GM10248 (cell line): Measurements from ENCODE around the gene SLC35E3.
A peak's percentile ranks its signal among the peaks of the same experiment; 100 is the strongest.

Experiments used
- CTCF ChIA-PET: fragments of 300-600 bp; sonication (Branson Sonifier 250); formaldehyde crosslinking; extraction: SDS; loops from one replicate; lab custom pipeline; 2021; ENCODE audit warnings: antibody characterized with exemption; lab: Yijun Ruan, JAX
- POLR2A ChIA-PET: fragments of 350-650 bp; sonication (Branson Sonifier 250); formaldehyde crosslinking; extraction: SDS; loops from one replicate; lab custom pipeline; 2020; ENCODE audit warnings: antibody characterized with exemption; lab: Yijun Ruan, JAX
- DNase-seq: peaks from one replicate; pipeline ENCODE4 v3.0.0; 2012; ENCODE audit errors: extremely low spot score
- TF ChIP-seq, protein P1 (sequence below): IDR thresholded peaks from 2 replicates; pipeline ENCODE4 v1.5.1; 2012; ENCODE audit warnings: mild to moderate bottlenecking, low read depth; ENCODE audit errors: extremely low read depth, missing control alignments, control extremely low read depth

SLC35E3 gene

DNA sequence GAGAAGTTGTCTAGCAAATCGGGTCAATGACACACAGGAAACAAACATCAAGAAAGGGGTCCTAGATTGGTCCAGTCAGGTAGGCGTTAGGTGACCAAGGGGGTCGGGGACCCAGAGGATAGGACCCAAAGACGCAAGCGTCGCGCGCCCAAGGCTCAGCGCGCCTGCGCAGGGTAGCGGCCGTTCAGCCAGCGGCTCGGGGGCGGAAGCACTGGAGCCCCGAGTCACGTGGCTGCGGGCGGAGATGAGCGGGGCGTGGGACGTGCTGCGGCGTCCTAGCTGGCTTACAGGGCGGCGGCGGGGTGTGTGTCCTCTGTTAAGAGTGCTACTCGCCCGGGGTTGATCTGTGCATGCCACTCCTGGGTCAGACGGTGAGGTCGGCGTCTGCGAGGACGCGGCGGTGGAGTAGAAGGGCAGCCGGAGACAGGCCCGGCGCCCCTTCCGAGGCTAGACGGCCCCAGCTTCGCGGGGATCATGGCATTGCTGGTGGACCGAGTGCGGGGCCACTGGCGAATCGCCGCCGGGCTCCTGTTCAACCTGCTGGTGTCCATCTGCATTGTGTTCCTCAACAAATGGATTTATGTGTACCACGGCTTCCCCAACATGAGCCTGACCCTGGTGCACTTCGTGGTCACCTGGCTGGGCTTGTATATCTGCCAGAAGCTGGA lies at the start of gene SLC35E3:
SLC35E3 (plus strand) TSS at position 273 of the 668 bp plus-strand sequence; CDS start at position 475, 202 bp downstream.
- TF ChIP-seq, protein P1, sequence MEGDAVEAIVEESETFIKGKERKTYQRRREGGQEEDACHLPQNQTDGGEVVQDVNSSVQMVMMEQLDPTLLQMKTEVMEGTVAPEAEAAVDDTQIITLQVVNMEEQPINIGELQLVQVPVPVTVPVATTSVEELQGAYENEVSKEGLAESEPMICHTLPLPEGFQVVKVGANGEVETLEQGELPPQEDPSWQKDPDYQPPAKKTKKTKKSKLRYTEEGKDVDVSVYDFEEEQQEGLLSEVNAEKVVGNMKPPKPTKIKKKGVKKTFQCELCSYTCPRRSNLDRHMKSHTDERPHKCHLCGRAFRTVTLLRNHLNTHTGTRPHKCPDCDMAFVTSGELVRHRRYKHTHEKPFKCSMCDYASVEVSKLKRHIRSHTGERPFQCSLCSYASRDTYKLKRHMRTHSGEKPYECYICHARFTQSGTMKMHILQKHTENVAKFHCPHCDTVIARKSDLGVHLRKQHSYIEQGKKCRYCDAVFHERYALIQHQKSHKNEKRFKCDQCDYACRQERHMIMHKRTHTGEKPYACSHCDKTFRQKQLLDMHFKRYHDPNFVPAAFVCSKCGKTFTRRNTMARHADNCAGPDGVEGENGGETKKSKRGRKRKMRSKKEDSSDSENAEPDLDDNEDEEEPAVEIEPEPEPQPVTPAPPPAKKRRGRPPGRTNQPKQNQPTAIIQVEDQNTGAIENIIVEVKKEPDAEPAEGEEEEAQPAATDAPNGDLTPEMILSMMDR = no peak
- DNase-seq = peak; percentile 98

DNA sequence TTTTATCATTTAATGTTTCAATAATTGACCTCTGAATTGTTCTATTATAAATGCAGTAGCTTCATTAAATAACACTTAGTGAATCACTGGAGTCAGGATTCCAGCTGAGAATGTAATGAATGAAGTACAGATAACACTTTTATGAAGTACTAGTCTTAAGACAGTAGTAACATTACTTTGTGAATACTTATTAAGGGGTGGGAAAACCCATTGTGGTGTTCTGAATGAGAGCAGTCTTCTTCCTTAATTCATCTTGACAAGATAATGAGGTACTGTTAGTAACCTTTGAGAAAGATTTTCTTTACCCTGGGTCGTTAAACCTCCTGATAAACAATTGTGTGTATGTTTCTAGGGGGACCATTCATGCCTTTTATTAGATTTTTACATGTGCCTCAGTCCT lies 46.5 kb upstream of the SLC35E3 start:
- ChIA-PET CTCF (no interaction called here), POLR2A (no interaction called here)
- no peak for DNase-seq
- TF ChIP-seq, protein P1 = no peak

More for the DNA sequence above, at the start of gene SLC35E3:
- ChIA-PET POLR2A (interaction anchor here (0.6 to 2.1 kb wide), 3 partner anchors 21 to 372 kb away, joined by 4 to 19 read pairs (median 7); partner anchors contain the start of gene MDM2), CTCF (interaction anchor here (1.0 to 2.1 kb wide), 6 partner anchors 10 to 523 kb away, joined by 3 to 6 read pairs (median 3); partner anchors contain the start of gene MDM2)

DNA sequence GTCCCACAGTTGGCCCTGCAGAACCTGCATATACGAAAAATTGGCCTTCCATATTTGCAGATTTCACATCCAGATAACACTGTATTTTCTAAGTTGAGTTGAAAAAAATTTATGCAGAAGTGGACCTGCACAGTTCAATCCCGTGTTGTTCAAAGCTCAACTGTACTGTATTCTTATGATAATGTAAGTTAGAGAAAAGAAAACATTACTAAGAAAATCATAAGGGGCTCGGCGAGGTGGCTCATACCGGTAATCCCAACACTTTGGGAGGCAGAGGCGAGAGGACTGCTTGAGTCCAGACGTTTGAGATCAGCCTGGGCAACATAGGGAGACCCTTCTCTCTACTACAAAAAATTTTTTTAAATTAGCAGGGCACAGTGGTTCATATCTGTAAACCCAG lies 18.2 kb upstream of the SLC35E3 start:
- CTCF ChIA-PET = no interaction called here
- no peak for DNase-seq
- POLR2A ChIA-PET = no interaction called here
- TF ChIP-seq, protein P1 = no peak

DNA sequence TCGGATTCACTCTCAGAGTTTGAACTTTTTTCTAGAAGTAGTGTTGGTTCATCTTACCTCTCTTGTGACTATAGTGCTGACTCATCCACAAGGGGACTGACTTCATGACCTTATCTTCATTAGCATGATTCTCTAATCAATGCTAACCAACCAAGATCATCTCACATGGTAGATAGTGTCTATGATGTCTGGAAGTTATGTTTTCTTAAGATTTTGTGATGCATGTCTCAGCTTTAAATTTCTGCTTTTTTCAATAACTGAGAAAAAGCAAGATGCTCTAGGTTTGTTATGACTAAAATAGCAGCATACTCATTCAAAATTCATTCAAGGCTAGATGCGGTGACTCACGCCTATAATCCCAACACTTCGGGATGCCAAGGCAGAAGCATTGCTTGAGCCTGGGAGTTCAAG lies 12.3 kb upstream of the SLC35E3 start:
- ChIA-PET CTCF (no interaction called here), POLR2A (no interaction called here)
- TF ChIP-seq, protein P1 = no peak
- no peak for DNase-seq

DNA sequence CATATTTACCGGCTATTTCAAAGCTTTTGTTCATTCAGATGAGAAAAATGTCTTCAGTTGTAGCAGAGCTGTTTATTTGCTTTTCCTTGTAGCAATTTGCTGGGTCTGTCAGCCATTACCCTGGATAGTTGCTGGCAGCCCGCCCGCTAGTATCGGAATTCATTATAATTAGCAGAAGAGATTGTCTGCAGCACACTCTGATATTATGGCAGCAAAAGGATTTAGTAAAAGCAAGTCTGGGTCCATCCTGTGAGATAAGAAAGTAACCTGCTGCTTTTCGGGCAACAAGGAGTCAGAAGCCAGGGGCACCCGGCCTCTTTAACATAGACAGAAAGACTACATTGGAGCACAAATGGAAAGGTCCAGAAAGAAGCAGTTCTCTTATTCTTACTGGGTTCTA lies 6.1 kb upstream of the SLC35E3 start:
- DNase-seq = no peak
- ChIA-PET CTCF (no interaction called here), POLR2A (no interaction called here)
- TF ChIP-seq, protein P1 = no peak

DNA sequence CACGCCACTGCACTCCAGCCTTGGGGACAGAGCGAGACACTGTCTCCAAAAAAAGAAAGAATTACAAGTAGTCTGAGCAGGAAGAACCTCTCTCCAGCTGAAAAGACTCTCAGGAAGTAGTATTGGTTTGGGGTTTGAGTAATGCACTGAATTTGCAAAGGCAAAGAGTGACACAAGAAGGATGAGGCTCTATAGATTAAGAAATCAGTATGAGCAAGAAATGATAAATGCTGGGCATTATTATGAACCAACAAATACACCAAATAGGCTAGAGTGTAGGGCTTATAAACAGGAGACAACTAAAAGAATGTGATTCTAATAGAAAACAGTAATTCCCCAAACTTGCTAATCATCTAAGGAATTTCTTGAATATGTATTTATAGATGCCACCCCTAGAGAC lies 2.6 kb upstream of the SLC35E3 start:
- DNase-seq = no peak
- POLR2A ChIA-PET = no interaction called here
- CTCF ChIA-PET = no interaction called here
- TF ChIP-seq, protein P1 = no peak
